GM18526 (cell line): ENCODE data around the gene PLEKHA6.

Experiments
- POLR2A ChIP-seq: IDR thresholded peaks from 3 replicates; pipeline ENCODE4 v1.6.1; 2011; ENCODE audit not compliant: insufficient read length; ENCODE audit errors: extremely low read depth

PLEKHA6 gene

GRCh38 chr1:204221271-204221670, 138.5 kb downstream of the PLEKHA6 start:
- no peak for TF ChIP-seq POLR2A

GRCh38 chr1:204219971-204220616, 139.6 kb downstream of the PLEKHA6 start:
- TF ChIP-seq POLR2A, result no peak

GRCh38 chr1:204218552-204218951, 141.2 kb downstream of the PLEKHA6 start:
- TF ChIP-seq POLR2A, result no peak

GRCh38 chr1:204217648-204218000, 142.1 kb downstream of the PLEKHA6 start:
- no peak for TF ChIP-seq POLR2A

GRCh38 chr1:204216880-204217647, 142.7 kb downstream of the PLEKHA6 start:
- TF ChIP-seq POLR2A, result no peak

- no peak for TF ChIP-seq POLR2A
Observed at GRCh38 chr1:204216236-204216635, 143.5 kb downstream of the PLEKHA6 start.

- TF ChIP-seq POLR2A, result no peak
Observed at GRCh38 chr1:204213668-204214662, 145.8 kb downstream of the PLEKHA6 start, which contains the start of gene GOLT1A. Gene GOLT1A, minus strand, starts transcription at chr1:204213988. Its CDS starts 82 bp downstream, at chr1:204213906.

- no peak for TF ChIP-seq POLR2A
Observed at GRCh38 chr1:204212715-204213114, 147.0 kb downstream of the PLEKHA6 start.

GRCh38 chr1:204211046-204211445, 148.7 kb downstream of the PLEKHA6 start:
- no peak for TF ChIP-seq POLR2A

GRCh38 chr1:204207136-204207616, 152.6 kb downstream of the PLEKHA6 start:
- TF ChIP-seq POLR2A, result no peak

GRCh38 chr1:204206121-204206520, 153.6 kb downstream of the PLEKHA6 start:
- no peak for TF ChIP-seq POLR2A

GRCh38 chr1:204205486-204205885, 154.2 kb downstream of the PLEKHA6 start:
- no peak for TF ChIP-seq POLR2A

GRCh38 chr1:204204944-204205343, 154.8 kb downstream of the PLEKHA6 start:
- no peak for TF ChIP-seq POLR2A

GRCh38 chr1:204203206-204203767, 156.4 kb downstream of the PLEKHA6 start:
- TF ChIP-seq POLR2A, result no peak

- no peak for TF ChIP-seq POLR2A
Observed at GRCh38 chr1:204202481-204202880, 157.2 kb downstream of the PLEKHA6 start.
